GM23248 (cell line): Measurements from ENCODE around the gene PPFIBP1. TPM values are rescaled to one million over a fixed set of nuclear protein-coding genes. Genes with fewer than 3 reads are reported as not detected.
A peak's percentile ranks its signal among the peaks of the same experiment; 100 is the strongest.

Source experiments
- DNase-seq: peaks from one replicate; pipeline ENCODE4 v3.0.0-alpha.2; 2015
- H2AFZ ChIP-seq: fragments of 200-600 bp; sonication (generic); 2 replicates; pipeline ENCODE4 v1.6.1; 2016; ENCODE audit warnings: antibody characterized with exemption
- H3F3A ChIP-seq: fragments of 200-600 bp; sonication (generic); 2 replicates; pipeline ENCODE4 v1.6.1; 2016; ENCODE audit warnings: mild to moderate bottlenecking, antibody characterized with exemption, mixed run types; ENCODE audit not compliant: insufficient read depth
- H3K27ac ChIP-seq: fragments of 200-600 bp; sonication (generic); 2 replicates; pipeline ENCODE4 v1.5.1; 2016; ENCODE audit warnings: mild to moderate bottlenecking
- H3K27me3 ChIP-seq: fragments of 200-600 bp; sonication (generic); replicated peaks from 2 replicates; pipeline ENCODE4 v1.6.1; 2016; ENCODE audit warnings: mild to moderate bottlenecking; ENCODE audit not compliant: insufficient read depth
- H3K36me3 ChIP-seq: fragments of 200-600 bp; sonication (generic); 2 replicates; pipeline ENCODE4 v1.6.1; 2016; ENCODE audit warnings: low read depth, mild to moderate bottlenecking
- H3K4me1 ChIP-seq: fragments of 200-600 bp; sonication (generic); 2 replicates; pipeline ENCODE4 v1.6.1; 2016; ENCODE audit warnings: mild to moderate bottlenecking; ENCODE audit not compliant: insufficient read depth
- H3K4me2 ChIP-seq: fragments of 200-600 bp; sonication (generic); one replicate; pipeline ENCODE4 v1.6.1; 2016; ENCODE audit warnings: mild to moderate bottlenecking; ENCODE audit not compliant: unreplicated experiment
- H3K4me3 ChIP-seq: fragments of 200-600 bp; sonication (generic); 2 replicates; pipeline ENCODE4 v1.5.1; 2016; ENCODE audit warnings: mild to moderate bottlenecking
- H3K79me2 ChIP-seq: fragments of 200-600 bp; sonication (generic); 2 replicates; pipeline ENCODE4 v1.6.1; 2016; ENCODE audit warnings: mild to moderate bottlenecking; ENCODE audit not compliant: insufficient read depth
- H3K9ac ChIP-seq: fragments of 200-600 bp; sonication (generic); 2 replicates; pipeline ENCODE4 v1.6.1; 2016; ENCODE audit warnings: mild to moderate bottlenecking
- H3K9me2 ChIP-seq: fragments of 200-600 bp; sonication (generic); 2 replicates; pipeline ENCODE4 v1.6.1; 2016; ENCODE audit warnings: mixed run types, mild to moderate bottlenecking, moderate library complexity; ENCODE audit not compliant: insufficient read depth
- H3K9me3 ChIP-seq: fragments of 200-600 bp; sonication (generic); one replicate; pipeline ENCODE4 v1.6.1; 2017; ENCODE audit warnings: low read depth
- H4K20me1 ChIP-seq: fragments of 200-600 bp; sonication (generic); 2 replicates; pipeline ENCODE4 v1.6.0; 2016; ENCODE audit not compliant: insufficient read depth
- EZH2 ChIP-seq: fragments of 200-600 bp; sonication (generic); IDR thresholded peaks from 2 replicates; pipeline ENCODE4 v1.6.1; 2018; ENCODE audit warnings: antibody characterized with exemption, mild to moderate bottlenecking; ENCODE audit not compliant: insufficient read depth, poor library complexity, severe bottlenecking
- EZH2phosphoT487 ChIP-seq: fragments of 200-600 bp; sonication (generic); IDR thresholded peaks from 2 replicates; pipeline ENCODE4 v1.6.1; 2018; ENCODE audit warnings: antibody characterized with exemption, moderate library complexity, mild to moderate bottlenecking, low read depth; ENCODE audit not compliant: insufficient read depth
- WGBS, 2 experiments: methylation state at CpG; one replicate each; pipeline ENCODE4 v1.1.6; 2015 to 2017; ENCODE audit warnings: low lambda C conversion rate in 2 of 2, low coverage in 1 of 2; ENCODE audit errors: missing lambda C conversion rate in 2 of 2; 5-methylcytosine and 5-hydroxymethylcytosine counted together
- in situ Hi-C: fragments of 300-500 bp; cut with MboI; formaldehyde crosslinking; loops from 2 replicates; pipeline ENCODE4 v1.15.0; 2020
- polyA plus RNA-seq: library from polyadenylated mRNA; unstranded; fragments of >200 nt; fragmentation: Nextera tagmentation; extraction: Ambion mirVana; gene quantifications from 2 replicates; pipeline ENCODE4 v1.2.1, GENCODE V29; 2016
- total RNA-seq: library from RNA; depleted of rRNA; stranded (reverse); fragments of >200 nt; shearing (Covaris generic); gene quantifications from 2 replicates; pipeline ENCODE4 v1.2.3, GENCODE V29; 2014

PPFIBP1 gene
- total and polyA plus RNA-seq, 2 experiments from 2014 or later = 86.0 to 101 TPM

GRCh38 chr12:27502021-27502435 lies 22.0 kb upstream of the PPFIBP1 start:
- Histone ChIP-seq H3K4me1 (peaks cover 18% of the 10 kb centered on the region), H3K9me3 (no peaks in the 10 kb centered on the region), H3K9me2 (no peaks in the 10 kb centered on the region), H3F3A (peaks cover 13% of the 10 kb centered on the region; the same call in 1 of the 2 replicates), H3K27ac (no peak overlapping the region), H3K9ac (no peak overlapping the region), H3K4me3 (no peak overlapping the region), H3K79me2 (no peaks in the 10 kb centered on the region), H2AFZ (no peak overlapping the region), H4K20me1 (no peaks in the 10 kb centered on the region), H3K27me3 (no peaks in the 10 kb centered on the region), H3K4me2 (no peak overlapping the region), H3K36me3 (no peaks in the 10 kb centered on the region)
- no peak for DNase-seq
- WGBS, 2 experiments = 96 to 99% methylated on average over 6 of the region's 6 CpGs
- in situ Hi-C loops = no loop called here
- TF ChIP-seq EZH2phosphoT487 (no peak), EZH2 (no peak)

GRCh38 chr12:27504507-27504906 lies 19.5 kb upstream of the PPFIBP1 start:
- WGBS, 2 experiments = 58 to 68% methylated on average over 2 of the region's 2 CpGs
- H3K9me3 ChIP-seq = no peaks in the 10 kb centered on the region
- peaks cover 13% of the 10 kb centered on the region; the same call in 1 of the 2 replicates for H3F3A ChIP-seq
- H3K27ac ChIP-seq = peak overlapping the region; percentile 76
- H3K27me3 ChIP-seq = no peaks in the 10 kb centered on the region
- no peaks in the 10 kb centered on the region for H4K20me1 ChIP-seq
- H3K4me1 ChIP-seq = peaks cover 18% of the 10 kb centered on the region
- H3K4me3 ChIP-seq = peak overlapping the region; percentile 23
- H3K4me2 ChIP-seq = peak overlapping the region; percentile 73
- in situ Hi-C loops = no loop called here
- H3K9ac ChIP-seq = no peak overlapping the region
- peak; percentile 66 for DNase-seq
- H3K36me3 ChIP-seq = no peaks in the 10 kb centered on the region
- TF ChIP-seq EZH2 (no peak), EZH2phosphoT487 (no peak)
- no peaks in the 10 kb centered on the region for H3K9me2 ChIP-seq
- no peaks in the 10 kb centered on the region for H3K79me2 ChIP-seq
- no peak overlapping the region for H2AFZ ChIP-seq

GRCh38 chr12:27505109-27505508 lies 18.9 kb upstream of the PPFIBP1 start:
- Histone ChIP-seq H3K9ac (no peak overlapping the region), H3K36me3 (no peaks in the 10 kb centered on the region), H3K4me1 (peaks cover 18% of the 10 kb centered on the region), H3K4me2 (peak overlapping the region; percentile 73), H3K9me3 (no peaks in the 10 kb centered on the region), H3K79me2 (no peaks in the 10 kb centered on the region), H3K27me3 (no peaks in the 10 kb centered on the region), H3K4me3 (peak overlapping the region; percentile 23), H3F3A (peaks cover 13% of the 10 kb centered on the region; the same call in 1 of the 2 replicates), H2AFZ (peak overlapping the region; percentile 11; the same call in 1 of the 2 replicates), H4K20me1 (no peaks in the 10 kb centered on the region), H3K27ac (peak overlapping the region; percentile 76), H3K9me2 (no peaks in the 10 kb centered on the region)
- TF ChIP-seq EZH2phosphoT487 (no peak), EZH2 (no peak)
- in situ Hi-C loops = no loop called here
- WGBS, 2 experiments = 0 to 2% methylated on average over 2 of the region's 2 CpGs
- peak; percentile 83 for DNase-seq

- no peaks in the 10 kb centered on the region for H3K27me3 ChIP-seq
- no peak overlapping the region for H3K4me3 ChIP-seq
- H3F3A ChIP-seq = peaks cover 13% of the 10 kb centered on the region; the same call in 1 of the 2 replicates
- H3K9me2 ChIP-seq = no peaks in the 10 kb centered on the region
- no peaks in the 10 kb centered on the region for H4K20me1 ChIP-seq
- in situ Hi-C loops = no loop called here
- no peaks in the 10 kb centered on the region for H3K36me3 ChIP-seq
- peaks cover 18% of the 10 kb centered on the region for H3K4me1 ChIP-seq
- no peak for DNase-seq
- H3K79me2 ChIP-seq = no peaks in the 10 kb centered on the region
- H2AFZ ChIP-seq = no peak overlapping the region
- H3K4me2 ChIP-seq = peak overlapping the region; percentile 73
- H3K9ac ChIP-seq = no peak overlapping the region
- H3K9me3 ChIP-seq = no peaks in the 10 kb centered on the region
- TF ChIP-seq EZH2 = no peak
- TF ChIP-seq EZH2phosphoT487 = no peak
- H3K27ac ChIP-seq = no peak overlapping the region
These were observed 18.2 kb upstream of the PPFIBP1 start for GRCh38 chr12:27505761-27506160.
